WTC11 (cell line): ENCODE data around the gene ABHD12B. TPM values are rescaled to one million over a fixed set of nuclear protein-coding genes. Genes with fewer than 3 reads are reported as not detected.

Experiments used
- ATAC-seq: fragments of 200-7000 bp; cut with Tn5 transposase; 2 replicates; pipeline ENCODE4 v1.10.0; 2021; ENCODE audit warnings: mild to moderate bottlenecking, moderate library complexity
- CTCF ChIA-PET: fragments of 300-600 bp; sonication (Branson Sonifier 250); formaldehyde crosslinking; loops from one replicate; lab custom pipeline; 2021; ENCODE audit warnings: antibody characterized with exemption; lab: Charles Lee
- POLR2A ChIA-PET: fragments of 350-600 bp; sonication (Branson Sonifier 250); formaldehyde crosslinking; loops from one replicate; lab custom pipeline; 2021; ENCODE audit warnings: antibody characterized with exemption; lab: Charles Lee
- DNase-seq: peaks from one replicate; pipeline ENCODE4 v3.0.0; 2021; ENCODE audit warnings: low spot score
- H3K27ac Mint-ChIP-seq: 2 replicates; pipeline ENCODE4 v1.8.0; 2021; ENCODE audit warnings: mixed read lengths
- H3K27me3 Mint-ChIP-seq: 2 replicates; pipeline ENCODE4 v1.8.0; 2021; ENCODE audit warnings: low read depth, mild to moderate bottlenecking, moderate library complexity, mixed read lengths
- H3K36me3 Mint-ChIP-seq: 2 replicates; pipeline ENCODE4 v1.8.0; 2021; ENCODE audit warnings: mixed read lengths
- H3K4me1 Mint-ChIP-seq: 2 replicates; pipeline ENCODE4 v1.8.0; 2022; ENCODE audit warnings: mixed read lengths
- H3K4me3 Mint-ChIP-seq: 2 replicates; pipeline ENCODE4 v1.8.0; 2021; ENCODE audit warnings: mild to moderate bottlenecking, moderate library complexity, mixed read lengths
- H3K9me3 Mint-ChIP-seq: 2 replicates; pipeline ENCODE4 v1.8.0; 2021; ENCODE audit warnings: mixed read lengths
- AR ChIP-seq: fragments of 250-450 bp; sonication (Bioruptor Pico); IDR thresholded peaks from 2 replicates; pipeline ENCODE4 v1.9.0; 2021; ENCODE audit warnings: mild to moderate bottlenecking
- ATF1 ChIP-seq: sonication (generic); formaldehyde crosslinking; IDR thresholded peaks from 2 replicates; pipeline ENCODE4 v1.8.1; 2023; ENCODE audit warnings: mild to moderate bottlenecking, moderate library complexity, missing genetic modification reagents
- CTCF ChIP-seq: fragments of 200-600 bp; IDR thresholded peaks from 2 replicates; pipeline ENCODE4 v1.8.0; 2022; ENCODE audit warnings: antibody characterized with exemption
- FOXJ3 ChIP-seq: sonication (generic); formaldehyde crosslinking; IDR thresholded peaks from 2 replicates; pipeline ENCODE4 v1.9.0; 2021; ENCODE audit warnings: missing genetic modification reagents, mild to moderate bottlenecking, borderline replicate concordance
- GTF2I ChIP-seq: fragments of 250-450 bp; sonication (Bioruptor Pico); conservative IDR thresholded peaks from 2 replicates; pipeline ENCODE4 v1.4.0; 2021; ENCODE audit warnings: mild to moderate bottlenecking
- HMGA2 ChIP-seq: fragments of 250-450 bp; sonication (Bioruptor Pico); IDR thresholded peaks from 2 replicates; pipeline ENCODE4 v1.4.0; 2021; ENCODE audit warnings: mild to moderate bottlenecking, moderate library complexity
- IRF2 ChIP-seq: sonication (generic); formaldehyde crosslinking; IDR thresholded peaks from 2 replicates; pipeline ENCODE4 v1.8.0; 2022; ENCODE audit warnings: low read depth, missing genetic modification reagents, borderline replicate concordance
- JAZF1 ChIP-seq: fragments of 250-450 bp; sonication (Bioruptor Pico); IDR thresholded peaks from 2 replicates; pipeline ENCODE4 v1.9.0; 2021; ENCODE audit warnings: moderate library complexity, mild to moderate bottlenecking, inconsistent platforms
- NR3C1 ChIP-seq: sonication (generic); formaldehyde crosslinking; conservative IDR thresholded peaks from 2 replicates; pipeline ENCODE4 v1.8.1; 2023; ENCODE audit warnings: low read depth, mild to moderate bottlenecking, missing genetic modification reagents
- RELA ChIP-seq: sonication (generic); formaldehyde crosslinking; IDR thresholded peaks from 2 replicates; pipeline ENCODE4 v1.8.1; 2022; ENCODE audit warnings: missing genetic modification reagents, mild to moderate bottlenecking, borderline replicate concordance
- SMAD4 ChIP-seq: sonication (generic); formaldehyde crosslinking; IDR thresholded peaks from 2 replicates; pipeline ENCODE4 v1.8.0; 2022; ENCODE audit warnings: mild to moderate bottlenecking, missing genetic modification reagents
- SOX15 ChIP-seq: fragments of 250-450 bp; sonication (Bioruptor Pico); IDR thresholded peaks from 2 replicates; pipeline ENCODE4 v1.9.0; 2021; ENCODE audit warnings: mild to moderate bottlenecking
- SP1 ChIP-seq: sonication (generic); formaldehyde crosslinking; conservative IDR thresholded peaks from 2 replicates; pipeline ENCODE4 v1.8.1; 2022; ENCODE audit warnings: missing genetic modification reagents
- ZNF138 ChIP-seq: sonication (generic); formaldehyde crosslinking; conservative IDR thresholded peaks from 2 replicates; pipeline ENCODE4 v1.8.1; 2022; ENCODE audit warnings: mild to moderate bottlenecking, moderate library complexity, missing genetic modification reagents
- ZNF263 ChIP-seq: sonication (generic); formaldehyde crosslinking; IDR thresholded peaks from 2 replicates; pipeline ENCODE4 v1.8.1; 2022; ENCODE audit warnings: low read depth, mild to moderate bottlenecking, moderate library complexity, missing genetic modification reagents
- ZNF396 ChIP-seq: fragments of 250-450 bp; sonication (Bioruptor Pico); IDR thresholded peaks from 2 replicates; pipeline ENCODE4 v1.8.0; 2021; ENCODE audit warnings: mild to moderate bottlenecking, moderate library complexity, borderline replicate concordance
- total RNA-seq: library from RNA; stranded (reverse); gene quantifications from 3 replicates; pipeline ENCODE4 v1.2.3, GENCODE V29; 2021
- TF ChIP-seq, protein P1 (sequence below): sonication (generic); formaldehyde crosslinking; IDR thresholded peaks from 2 replicates; pipeline ENCODE4 v1.8.0; 2023; ENCODE audit warnings: missing genetic modification reagents, mild to moderate bottlenecking, borderline replicate concordance
- TF ChIP-seq, protein P2 (sequence below): fragments of 250-450 bp; sonication (Bioruptor Pico); conservative IDR thresholded peaks from 2 replicates; pipeline ENCODE4 v1.9.0; 2021; ENCODE audit warnings: mild to moderate bottlenecking
- TF ChIP-seq, protein P3 (sequence below): sonication (generic); formaldehyde crosslinking; conservative IDR thresholded peaks from 2 replicates; pipeline ENCODE4 v1.8.1; 2022; ENCODE audit warnings: mild to moderate bottlenecking, missing genetic modification reagents
- TF ChIP-seq, protein P4 (sequence below): sonication (generic); formaldehyde crosslinking; IDR thresholded peaks from 2 replicates; pipeline ENCODE4 v1.8.0; 2022; ENCODE audit warnings: mild to moderate bottlenecking, missing genetic modification reagents

Gene ABHD12B
- total RNA-seq, 1 experiment from 2014 or later, result 156 TPM

- no peaks in the 10 kb centered on the region for H3K27me3 Mint-ChIP-seq
- ChIA-PET CTCF (no interaction called here), POLR2A (no interaction called here)
- peaks cover 65% of the 10 kb centered on the region for H3K36me3 Mint-ChIP-seq
- H3K9me3 Mint-ChIP-seq, result 0 out of 2 replicates have a peak, but pooled peaks cover 4% of the 10 kb centered on the region
- no peak overlapping the region for H3K4me3 Mint-ChIP-seq
- ATAC-seq (peak; percentile 53), DNase-seq (no peak)
- H3K4me1 Mint-ChIP-seq, result peaks cover 14% of the 10 kb centered on the region
- H3K27ac Mint-ChIP-seq, result peak overlapping the region; percentile 75; the same call in 1 of the 2 replicates
- no peak for TF ChIP-seq SMAD4 (CRISPR knock-in tag)
Measured at GRCh38 chr14:50920482-50921230, 48.8 kb downstream of the ABHD12B start.

GRCh38 chr14:50922803-50923202 lies 51.0 kb downstream of the ABHD12B start:
- TF ChIP-seq CTCF, result no peak
- no peak for TF ChIP-seq NR3C1 (CRISPR knock-in tag)
- no peak for TF ChIP-seq HMGA2
- TF ChIP-seq SP1, result no peak
- no peak for TF ChIP-seq RELA (CRISPR knock-in tag)
- TF ChIP-seq, protein P1, sequence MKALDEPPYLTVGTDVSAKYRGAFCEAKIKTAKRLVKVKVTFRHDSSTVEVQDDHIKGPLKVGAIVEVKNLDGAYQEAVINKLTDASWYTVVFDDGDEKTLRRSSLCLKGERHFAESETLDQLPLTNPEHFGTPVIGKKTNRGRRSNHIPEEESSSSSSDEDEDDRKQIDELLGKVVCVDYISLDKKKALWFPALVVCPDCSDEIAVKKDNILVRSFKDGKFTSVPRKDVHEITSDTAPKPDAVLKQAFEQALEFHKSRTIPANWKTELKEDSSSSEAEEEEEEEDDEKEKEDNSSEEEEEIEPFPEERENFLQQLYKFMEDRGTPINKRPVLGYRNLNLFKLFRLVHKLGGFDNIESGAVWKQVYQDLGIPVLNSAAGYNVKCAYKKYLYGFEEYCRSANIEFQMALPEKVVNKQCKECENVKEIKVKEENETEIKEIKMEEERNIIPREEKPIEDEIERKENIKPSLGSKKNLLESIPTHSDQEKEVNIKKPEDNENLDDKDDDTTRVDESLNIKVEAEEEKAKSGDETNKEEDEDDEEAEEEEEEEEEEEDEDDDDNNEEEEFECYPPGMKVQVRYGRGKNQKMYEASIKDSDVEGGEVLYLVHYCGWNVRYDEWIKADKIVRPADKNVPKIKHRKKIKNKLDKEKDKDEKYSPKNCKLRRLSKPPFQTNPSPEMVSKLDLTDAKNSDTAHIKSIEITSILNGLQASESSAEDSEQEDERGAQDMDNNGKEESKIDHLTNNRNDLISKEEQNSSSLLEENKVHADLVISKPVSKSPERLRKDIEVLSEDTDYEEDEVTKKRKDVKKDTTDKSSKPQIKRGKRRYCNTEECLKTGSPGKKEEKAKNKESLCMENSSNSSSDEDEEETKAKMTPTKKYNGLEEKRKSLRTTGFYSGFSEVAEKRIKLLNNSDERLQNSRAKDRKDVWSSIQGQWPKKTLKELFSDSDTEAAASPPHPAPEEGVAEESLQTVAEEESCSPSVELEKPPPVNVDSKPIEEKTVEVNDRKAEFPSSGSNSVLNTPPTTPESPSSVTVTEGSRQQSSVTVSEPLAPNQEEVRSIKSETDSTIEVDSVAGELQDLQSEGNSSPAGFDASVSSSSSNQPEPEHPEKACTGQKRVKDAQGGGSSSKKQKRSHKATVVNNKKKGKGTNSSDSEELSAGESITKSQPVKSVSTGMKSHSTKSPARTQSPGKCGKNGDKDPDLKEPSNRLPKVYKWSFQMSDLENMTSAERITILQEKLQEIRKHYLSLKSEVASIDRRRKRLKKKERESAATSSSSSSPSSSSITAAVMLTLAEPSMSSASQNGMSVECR (CRISPR knock-in tag), result no peak
- TF ChIP-seq, protein P2, sequence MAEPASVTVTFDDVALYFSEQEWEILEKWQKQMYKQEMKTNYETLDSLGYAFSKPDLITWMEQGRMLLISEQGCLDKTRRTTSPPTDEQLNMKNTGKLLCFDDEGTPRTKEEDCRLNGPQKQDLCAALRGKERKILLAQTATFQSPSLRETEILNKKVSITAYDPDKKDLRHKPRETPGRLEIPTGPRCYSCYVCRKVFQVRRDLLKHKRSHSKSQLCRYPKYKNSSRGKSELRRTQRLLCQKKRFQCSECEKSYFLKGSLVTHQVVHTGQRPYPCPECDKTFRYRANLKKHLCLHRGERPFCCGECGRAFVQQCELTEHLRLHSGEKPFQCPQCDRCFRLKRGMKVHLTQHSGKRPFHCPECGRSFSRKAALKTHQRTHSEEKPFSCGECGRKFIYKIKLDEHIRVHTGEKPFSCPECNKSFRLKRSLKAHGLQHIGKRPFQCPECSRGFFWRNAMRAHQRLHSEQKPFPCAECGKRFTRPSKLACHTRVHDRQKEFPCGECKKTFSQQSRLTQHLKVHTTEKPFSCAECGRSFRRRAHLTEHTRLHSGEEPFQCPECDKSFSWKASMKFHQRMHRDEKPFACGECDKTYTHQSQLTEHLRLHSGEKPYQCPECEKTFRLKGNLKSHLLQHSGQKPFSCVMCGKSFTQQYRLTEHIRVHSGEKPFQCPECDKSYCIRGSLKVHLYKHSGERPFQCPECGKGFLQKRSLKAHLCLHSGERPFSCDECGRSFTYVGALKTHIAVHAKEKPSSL (CRISPR knock-in tag), result no peak
- no peak for TF ChIP-seq ZNF396 (CRISPR knock-in tag)
- no peak for TF ChIP-seq GTF2I (CRISPR knock-in tag)
- ChIA-PET CTCF (no interaction called here), POLR2A (no interaction called here)
- no peak for DNase-seq
- no peak overlapping the region; the same call in 1 of the 2 replicates for H3K27ac Mint-ChIP-seq
- H3K4me1 Mint-ChIP-seq, result peaks cover 18% of the 10 kb centered on the region
- no peak overlapping the region for H3K4me3 Mint-ChIP-seq
- ATAC-seq, result no peak
- 0 out of 2 replicates have a peak, but pooled peaks cover 3% of the 10 kb centered on the region for H3K9me3 Mint-ChIP-seq
- H3K27me3 Mint-ChIP-seq, result no peaks in the 10 kb centered on the region
- peaks cover 52% of the 10 kb centered on the region for H3K36me3 Mint-ChIP-seq

DNA sequence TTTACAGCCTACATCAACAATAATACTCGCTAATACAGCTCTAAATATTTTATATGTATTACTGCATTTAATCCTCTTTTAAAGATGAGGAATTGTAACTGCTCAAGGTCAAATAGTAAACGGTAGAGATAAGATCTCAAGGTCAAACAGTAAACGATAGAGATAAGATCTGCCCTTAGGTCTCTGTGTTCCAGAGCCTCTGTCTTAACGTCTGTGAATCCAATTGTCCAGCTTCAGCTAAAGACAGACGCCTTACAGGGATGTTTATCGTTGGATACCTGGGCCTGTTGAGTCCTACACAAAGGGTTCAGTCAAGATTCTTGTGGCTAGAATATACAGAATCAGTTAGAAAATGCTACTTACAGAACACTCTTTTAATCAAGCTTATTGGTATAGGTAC lies 52.4 kb downstream of the ABHD12B start:
- Mint-ChIP-seq H3K9me3 (no peaks in the 10 kb centered on the region), H3K4me1 (peaks cover 18% of the 10 kb centered on the region), H3K27me3 (no peaks in the 10 kb centered on the region), H3K36me3 (peaks cover 51% of the 10 kb centered on the region), H3K4me3 (no peak overlapping the region), H3K27ac (no peak overlapping the region)
- TF ChIP-seq FOXJ3 (CRISPR knock-in tag) (no peak), ATF1 (CRISPR knock-in tag) (no peak), JAZF1 (CRISPR knock-in tag) (no peak), NR3C1 (CRISPR knock-in tag) (no peak), AR (CRISPR knock-in tag) (no peak), ZNF263 (CRISPR knock-in tag) (no peak), IRF2 (CRISPR knock-in tag) (no peak), ZNF138 (CRISPR knock-in tag) (no peak), SOX15 (CRISPR knock-in tag) (no peak)
- TF ChIP-seq, protein P3, sequence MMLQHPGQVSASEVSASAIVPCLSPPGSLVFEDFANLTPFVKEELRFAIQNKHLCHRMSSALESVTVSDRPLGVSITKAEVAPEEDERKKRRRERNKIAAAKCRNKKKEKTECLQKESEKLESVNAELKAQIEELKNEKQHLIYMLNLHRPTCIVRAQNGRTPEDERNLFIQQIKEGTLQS (CRISPR knock-in tag), result no peak
- TF ChIP-seq, protein P4, sequence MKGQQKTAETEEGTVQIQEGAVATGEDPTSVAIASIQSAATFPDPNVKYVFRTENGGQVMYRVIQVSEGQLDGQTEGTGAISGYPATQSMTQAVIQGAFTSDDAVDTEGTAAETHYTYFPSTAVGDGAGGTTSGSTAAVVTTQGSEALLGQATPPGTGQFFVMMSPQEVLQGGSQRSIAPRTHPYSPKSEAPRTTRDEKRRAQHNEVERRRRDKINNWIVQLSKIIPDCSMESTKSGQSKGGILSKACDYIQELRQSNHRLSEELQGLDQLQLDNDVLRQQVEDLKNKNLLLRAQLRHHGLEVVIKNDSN (CRISPR knock-in tag), result no peak
- ATAC-seq (no peak), DNase-seq (no peak)
- ChIA-PET CTCF (no interaction called here), POLR2A (no interaction called here)
